Tibial nerve (tissue), 4 donors: Measurements from ENCODE around the gene CCDC88C. TPM values are rescaled to one million over a fixed set of nuclear protein-coding genes. Genes with fewer than 3 reads are reported as not detected.

Experiments
- DNase-seq, 2 donors: peaks; one replicate each; pipeline ENCODE4 v3.0.0-alpha.2; 2019; ENCODE audit warnings: low spot score in 2 of 2
- H3K27ac ChIP-seq, 4 donors: fragments of 200-600 bp; sonication (generic) in 3 of 4; one replicate each; pipeline ENCODE4 v1.5.1; 2017 to 2019; ENCODE audit warnings: mild to moderate bottlenecking in 1 of 4
- H3K27me3 ChIP-seq, 2 donors: fragments of 200-600 bp; sonication (generic) in 1 of 2; one replicate each; pipeline versions ENCODE4 v1.5.1 to v1.6.0; 2017 to 2019
- H3K36me3 ChIP-seq, 3 donors: fragments of 200-600 bp; sonication (generic); one replicate each; pipeline ENCODE4 v1.5.1; 2018 to 2019
- H3K4me1 ChIP-seq, 4 donors: fragments of 200-600 bp; sonication (generic) in 3 of 4; one replicate each; pipeline ENCODE4 v1.5.1; 2017 to 2019
- H3K4me3 ChIP-seq, 4 donors: fragments of 200-600 bp; sonication (generic) in 3 of 4; one replicate each; pipeline ENCODE4 v1.5.1; 2017 to 2019; ENCODE audit warnings: mild to moderate bottlenecking in 1 of 4, moderate library complexity in 1 of 4
- H3K9me3 ChIP-seq, 4 donors: fragments of 200-600 bp; sonication (generic) in 3 of 4; one replicate each; pipeline ENCODE4 v1.5.1; 2017 to 2019
- EP300 ChIP-seq, 2 donors: sonication (generic); formaldehyde crosslinking; IDR thresholded peaks; one replicate each; pipeline ENCODE4 v1.6.1; 2017; ENCODE audit warnings: antibody characterized with exemption in 2 of 2, mild to moderate bottlenecking in 1 of 2
- POLR2A ChIP-seq, 2 donors: fragments of 450-650 bp; IDR thresholded peaks; one replicate each; pipeline ENCODE4 v1.6.1; 2017; ENCODE audit warnings: antibody characterized with exemption in 2 of 2, mild to moderate bottlenecking in 2 of 2, moderate library complexity in 2 of 2
- WGBS, 2 donors: methylation state at CpG; one replicate each; pipeline ENCODE4 v1.1.5; 2018; 5-methylcytosine and 5-hydroxymethylcytosine counted together
- total RNA-seq, 4 donors: library from RNA; depleted of rRNA; stranded (reverse); fragments of >200 nt; gene quantifications; one replicate each; pipeline ENCODE4 v1.1.0, GENCODE V29; 2016
- TF ChIP-seq, protein P1 (sequence below), 5 experiments: fragments of 200-600 bp in 3 of 5; fragments of 450-650 bp in 2 of 5; sonication (generic) in 3 of 5; IDR thresholded peaks; one replicate each; pipeline ENCODE4 v1.5.1; 2016 to 2019; ENCODE audit warnings: antibody characterized with exemption in 5 of 5, mild to moderate bottlenecking in 3 of 5, moderate library complexity in 2 of 5

CCDC88C gene
- total RNA-seq, 4 donors from 2014 or later = 3.6 to 12.6 (median 6.8) TPM

DNA sequence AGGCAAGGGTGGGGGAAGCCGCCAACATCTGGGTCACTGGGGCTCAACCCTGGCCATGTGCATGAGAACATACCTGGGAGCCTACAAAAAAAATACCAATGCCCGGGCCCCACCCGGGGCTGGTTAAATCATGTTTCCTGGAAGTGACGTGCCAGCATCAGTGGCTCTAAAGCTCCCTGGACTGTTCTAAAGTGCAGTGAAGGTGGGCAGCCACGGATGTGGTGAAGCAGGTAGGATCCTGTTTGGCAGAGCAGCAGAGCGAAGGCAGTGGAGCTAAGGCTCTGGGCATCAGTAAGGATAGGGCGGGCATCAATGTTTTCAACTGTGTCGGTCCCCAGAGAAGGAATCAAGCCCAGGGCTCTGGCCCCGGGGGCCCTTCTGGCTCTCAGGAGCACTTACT, 172.6 kb downstream of the CCDC88C start:
- 82 to 91% methylated on average over 9 of the region's 9 CpGs for WGBS, 2 donors
- DNase-seq = no peak
- peak overlapping the region in 2 of 4 donors; percentile 11 to 52 for H3K27ac ChIP-seq
- TF ChIP-seq EP300 (IDR thresholded peaks at IDR 0.05) (no peak), POLR2A (IDR thresholded peaks at IDR 0.05) (no peak)
- TF ChIP-seq, protein P1, sequence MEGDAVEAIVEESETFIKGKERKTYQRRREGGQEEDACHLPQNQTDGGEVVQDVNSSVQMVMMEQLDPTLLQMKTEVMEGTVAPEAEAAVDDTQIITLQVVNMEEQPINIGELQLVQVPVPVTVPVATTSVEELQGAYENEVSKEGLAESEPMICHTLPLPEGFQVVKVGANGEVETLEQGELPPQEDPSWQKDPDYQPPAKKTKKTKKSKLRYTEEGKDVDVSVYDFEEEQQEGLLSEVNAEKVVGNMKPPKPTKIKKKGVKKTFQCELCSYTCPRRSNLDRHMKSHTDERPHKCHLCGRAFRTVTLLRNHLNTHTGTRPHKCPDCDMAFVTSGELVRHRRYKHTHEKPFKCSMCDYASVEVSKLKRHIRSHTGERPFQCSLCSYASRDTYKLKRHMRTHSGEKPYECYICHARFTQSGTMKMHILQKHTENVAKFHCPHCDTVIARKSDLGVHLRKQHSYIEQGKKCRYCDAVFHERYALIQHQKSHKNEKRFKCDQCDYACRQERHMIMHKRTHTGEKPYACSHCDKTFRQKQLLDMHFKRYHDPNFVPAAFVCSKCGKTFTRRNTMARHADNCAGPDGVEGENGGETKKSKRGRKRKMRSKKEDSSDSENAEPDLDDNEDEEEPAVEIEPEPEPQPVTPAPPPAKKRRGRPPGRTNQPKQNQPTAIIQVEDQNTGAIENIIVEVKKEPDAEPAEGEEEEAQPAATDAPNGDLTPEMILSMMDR (IDR thresholded peaks at IDR 0.05) = no peak
- H3K36me3 ChIP-seq = no peaks in the 10 kb centered on the region
- peaks cover 0 to 31% (median 5%) of the 10 kb centered on the region in 4 donors for H3K4me1 ChIP-seq
- peaks cover 0 to 18% (median 0%) of the 10 kb centered on the region in 4 donors for H3K9me3 ChIP-seq
- no peak overlapping the region for H3K4me3 ChIP-seq
- H3K27me3 ChIP-seq = no peaks in the 10 kb centered on the region

DNA sequence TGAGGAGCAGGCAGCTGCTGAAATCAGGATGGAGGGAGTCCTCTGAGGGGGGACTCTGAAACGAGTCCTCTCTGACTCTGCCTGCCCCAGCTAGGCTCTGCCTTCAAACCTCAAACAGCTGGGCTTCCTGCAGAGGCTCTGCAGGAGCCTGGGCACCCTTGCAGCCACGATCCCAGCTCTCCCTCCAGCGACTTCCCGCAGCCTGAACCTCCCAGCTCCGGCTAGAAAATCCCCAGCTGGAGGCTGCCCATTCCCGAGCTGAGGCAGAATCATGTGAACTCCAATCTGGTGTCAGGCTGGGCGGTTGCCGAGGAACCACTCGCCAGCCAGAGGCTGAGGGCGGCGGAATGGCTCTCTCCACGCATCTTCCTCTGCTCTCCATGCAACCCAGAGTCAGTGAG, 173.1 kb downstream of the CCDC88C start, which contains the start of gene GPR68:
Gene GPR68 (minus strand): TSS at position 204 of the 401 bp plus-strand sequence. CDS start 9,654 bp downstream, outside the sequence.
- Histone ChIP-seq H3K9me3 (peaks cover 0 to 23% (median 0%) of the 10 kb centered on the region in 4 donors), H3K36me3 (no peaks in the 10 kb centered on the region), H3K27me3 (no peaks in the 10 kb centered on the region), H3K4me3 (no peak within 1 kb of the TSS), H3K4me1 (peaks cover 0 to 26% (median 5%) of the 10 kb centered on the region in 4 donors), H3K27ac (peak within 1 kb of the TSS in 2 of 4 donors; percentile 41 to 52)
- no peak for DNase-seq
- WGBS, 2 donors = 8 to 17% methylated on average over 11 to 12 of the region's 12 CpGs
- TF ChIP-seq POLR2A (IDR thresholded peaks at IDR 0.05) = no peak
- TF ChIP-seq, protein P1 (IDR thresholded peaks at IDR 0.05) = no peak
- TF ChIP-seq EP300 (IDR thresholded peaks at IDR 0.05) = no peak

DNA sequence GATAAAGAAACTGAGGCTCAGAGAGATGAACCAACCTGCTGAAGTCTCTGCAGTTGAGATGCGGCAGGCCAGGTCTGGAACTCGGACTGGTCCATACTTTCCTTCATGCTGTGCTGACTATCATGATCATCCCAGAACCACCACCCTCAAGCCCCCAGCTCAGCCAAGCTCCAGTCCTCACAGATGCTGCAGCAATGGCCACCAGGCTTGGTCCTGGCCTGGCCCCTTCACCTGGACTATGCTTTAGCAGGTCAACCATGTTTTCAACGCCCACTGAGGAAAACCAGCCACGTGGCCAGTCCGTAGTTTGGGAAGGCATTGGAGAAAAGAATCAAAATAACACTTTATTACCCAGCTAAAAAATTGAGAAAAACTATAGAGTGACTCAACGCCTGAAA, 174.5 kb downstream of the CCDC88C start:
- WGBS, 2 donors = 70 to 82% methylated on average over 6 of the region's 6 CpGs
- DNase-seq = no peak
- H3K36me3 ChIP-seq = no peaks in the 10 kb centered on the region
- H3K4me1 ChIP-seq = peaks cover 0 to 26% (median 5%) of the 10 kb centered on the region in 4 donors
- TF ChIP-seq, protein P1 (IDR thresholded peaks at IDR 0.05) = no peak
- TF ChIP-seq EP300 (IDR thresholded peaks at IDR 0.05) = no peak
- TF ChIP-seq POLR2A (IDR thresholded peaks at IDR 0.05) = no peak
- no peak overlapping the region for H3K4me3 ChIP-seq
- H3K9me3 ChIP-seq = peaks cover 0 to 25% (median 0%) of the 10 kb centered on the region in 4 donors
- H3K27ac ChIP-seq = peak overlapping the region in 2 of 4 donors; percentile 11 to 41
- H3K27me3 ChIP-seq = no peaks in the 10 kb centered on the region

DNA sequence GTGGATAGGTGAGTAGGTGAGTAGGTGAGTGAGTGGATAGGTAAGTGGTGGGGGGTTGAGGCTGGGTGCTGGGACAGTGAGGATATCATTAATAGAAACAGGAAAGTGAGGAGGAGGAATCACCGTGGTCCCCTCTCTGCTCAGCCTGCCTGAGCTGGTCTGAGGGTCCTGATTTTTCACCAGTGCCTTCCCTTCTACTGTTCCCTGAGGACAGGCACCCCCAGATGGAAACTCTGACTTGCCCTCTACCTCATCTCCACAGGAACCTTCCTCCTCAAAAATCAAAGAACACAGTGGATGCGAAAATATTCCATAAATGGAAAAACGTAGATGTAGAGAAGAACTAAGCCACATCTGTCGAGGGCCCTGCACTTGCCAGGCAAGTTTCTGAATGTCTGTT, 175.0 kb downstream of the CCDC88C start:
- WGBS, 2 donors = 87 to 89% methylated on average over 4 of the region's 4 CpGs
- DNase-seq = no peak
- peaks cover 0 to 25% (median 0%) of the 10 kb centered on the region in 4 donors for H3K9me3 ChIP-seq
- peaks cover 0 to 26% (median 5%) of the 10 kb centered on the region in 4 donors for H3K4me1 ChIP-seq
- H3K4me3 ChIP-seq = no peak overlapping the region
- no peaks in the 10 kb centered on the region for H3K27me3 ChIP-seq
- no peaks in the 10 kb centered on the region for H3K36me3 ChIP-seq
- peak overlapping the region in 2 of 4 donors; percentile 11 to 41 for H3K27ac ChIP-seq
- TF ChIP-seq EP300 (IDR thresholded peaks at IDR 0.05) (no peak), POLR2A (IDR thresholded peaks at IDR 0.05) (no peak)
- TF ChIP-seq, protein P1 (IDR thresholded peaks at IDR 0.05) = no peak

DNA sequence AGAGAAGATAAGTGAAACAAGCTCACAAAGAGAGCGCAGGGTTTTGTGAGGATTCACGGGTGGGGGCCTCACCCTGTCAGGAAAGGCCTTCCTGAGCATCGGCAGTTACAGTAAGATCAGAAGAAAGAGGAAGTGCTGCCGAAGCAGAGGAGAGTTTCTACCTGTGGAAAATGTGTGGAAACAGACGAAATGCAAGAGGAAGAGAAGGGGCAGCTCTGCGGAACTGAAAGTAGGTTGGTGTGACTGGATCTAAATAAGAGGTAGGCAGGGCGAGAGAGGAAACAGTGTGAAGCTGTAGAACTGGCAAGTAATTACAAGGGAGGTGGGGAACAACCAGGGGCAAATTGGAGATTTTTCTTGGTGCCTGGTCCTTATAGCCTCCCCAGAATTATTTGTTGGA, 175.8 kb downstream of the CCDC88C start:
- no peaks in the 10 kb centered on the region for H3K36me3 ChIP-seq
- TF ChIP-seq POLR2A (IDR thresholded peaks at IDR 0.05) = no peak
- no peak for TF ChIP-seq EP300 (IDR thresholded peaks at IDR 0.05)
- TF ChIP-seq, protein P1 (IDR thresholded peaks at IDR 0.05) = no peak
- H3K9me3 ChIP-seq = peaks cover 0 to 19% (median 0%) of the 10 kb centered on the region in 4 donors
- DNase-seq = no peak
- 72 to 75% methylated on average over 7 of the region's 7 CpGs for WGBS, 2 donors
- H3K27ac ChIP-seq = peak overlapping the region in 1 of 4 donors; percentile 7
- H3K27me3 ChIP-seq = no peaks in the 10 kb centered on the region
- H3K4me3 ChIP-seq = peak overlapping the region in 1 of 4 donors; percentile 9
- H3K4me1 ChIP-seq = peaks cover 0 to 26% (median 5%) of the 10 kb centered on the region in 4 donors
